MV-4-11 (cell line): ENCODE data around the gene ZAP70.
"Not testable (repeated sequence)": the region's sequence is repeated elsewhere in the genome, so short reads cannot be mapped to it uniquely, and the experiment has no call there.

Experiments
- DNase-seq: peaks from one replicate; lab custom pipeline; 2025; lab: John Stamatoyannopoulos, UW

The ZAP70 gene

DNA sequence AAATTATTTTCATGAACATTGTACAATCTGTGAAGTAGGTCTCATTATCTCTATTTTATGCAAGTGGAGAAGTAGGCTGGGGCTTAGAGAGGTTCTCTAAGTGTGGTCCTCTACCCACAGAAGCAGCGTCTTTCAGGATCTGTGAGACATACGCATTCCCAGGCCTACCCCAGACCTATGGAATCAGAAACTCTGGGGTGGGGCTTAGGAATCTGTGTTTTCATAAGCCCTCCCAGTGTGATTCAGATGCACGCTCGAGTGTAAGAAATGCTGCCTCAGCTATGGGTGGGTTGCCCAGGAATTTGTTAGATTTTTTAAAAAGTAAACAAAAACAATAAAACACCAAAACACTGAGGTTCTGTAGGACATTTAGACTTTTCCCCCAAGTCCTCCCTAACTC, 14.8 kb upstream of the ZAP70 start:
- no peak for DNase-seq

DNA sequence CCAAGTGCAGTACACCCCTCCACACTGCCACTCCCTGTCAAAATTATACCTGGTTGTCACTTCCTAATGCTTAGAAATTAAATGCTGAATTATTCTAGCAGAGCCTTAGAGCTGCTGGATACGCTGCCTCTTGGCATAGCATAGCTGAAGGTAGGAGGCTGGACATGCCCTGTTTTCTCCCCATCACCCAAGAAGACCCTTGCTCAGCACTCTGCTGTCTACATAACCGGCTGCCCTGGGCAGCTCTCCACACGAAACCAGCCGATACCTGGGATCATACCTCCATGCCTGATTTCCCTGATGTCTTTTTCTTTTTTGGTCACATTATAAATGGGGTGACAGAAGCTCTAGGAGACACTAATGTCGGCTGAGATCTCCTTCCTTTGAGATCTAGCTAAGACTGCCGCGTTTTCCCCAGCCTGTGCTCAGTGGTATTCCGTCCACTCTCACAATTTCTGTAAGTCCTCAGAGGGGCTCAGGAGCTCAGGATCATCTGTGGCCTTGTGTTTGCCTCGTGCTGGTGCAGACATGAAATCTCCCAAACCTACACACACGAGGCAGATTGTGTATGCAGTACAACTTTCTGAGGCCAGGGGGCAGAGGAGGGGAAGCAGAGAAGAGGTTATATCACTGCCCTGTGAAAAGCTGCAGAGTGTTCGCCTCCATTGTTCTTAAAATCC, 13.5 kb upstream of the ZAP70 start:
- peak; percentile 80 for DNase-seq

DNA sequence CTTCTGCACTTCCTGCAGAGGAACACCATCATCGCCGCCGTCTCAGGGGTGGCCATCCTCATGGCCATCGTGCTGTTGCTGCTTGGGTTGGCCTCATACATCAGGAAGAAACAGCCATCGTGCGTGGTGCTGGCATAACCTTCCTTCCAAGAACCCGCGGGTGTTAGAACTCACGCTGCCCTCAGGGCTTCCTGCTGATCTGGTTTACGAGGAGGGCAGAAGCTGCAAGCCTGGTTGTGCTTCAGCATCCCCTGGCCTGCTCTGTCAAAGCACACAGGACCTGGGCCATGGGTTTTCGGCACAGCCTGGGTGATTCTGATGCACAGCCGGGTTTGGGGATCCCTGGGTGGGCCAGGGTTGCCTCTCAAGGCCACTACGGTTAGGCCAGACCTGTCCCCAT, 12.2 kb upstream of the ZAP70 start:
- DNase-seq, result no peak

DNA sequence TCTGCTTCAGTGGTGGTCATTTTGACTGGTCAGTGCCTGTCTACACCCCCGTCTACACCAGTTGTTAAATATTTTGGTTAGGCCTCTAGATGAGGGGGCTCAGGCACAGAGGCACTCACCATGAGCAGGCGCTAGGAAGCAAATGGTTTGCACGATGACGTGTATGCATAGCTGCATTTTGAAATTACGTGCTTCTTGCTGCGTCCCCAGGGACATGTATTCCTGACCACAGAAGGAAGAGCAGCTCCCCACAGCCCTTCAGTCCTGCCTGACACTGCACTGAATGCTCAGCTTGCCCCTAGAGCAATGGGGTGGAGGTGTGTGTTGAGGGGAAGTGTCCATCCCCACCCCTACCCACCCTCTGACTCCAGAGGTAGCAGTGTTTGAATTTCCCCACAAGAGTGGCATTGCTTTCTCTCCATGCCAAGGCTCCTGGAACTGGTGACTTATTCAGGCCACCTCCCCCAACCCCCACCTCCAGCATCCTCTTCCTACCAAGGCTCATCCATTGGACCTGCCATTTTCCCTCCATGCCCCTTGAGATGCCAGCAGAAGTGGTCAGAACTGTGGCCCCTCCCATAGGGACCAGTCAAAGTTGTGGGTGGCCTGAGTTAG, 11.4 kb upstream of the ZAP70 start:
- DNase-seq, result peak; percentile 18

DNA sequence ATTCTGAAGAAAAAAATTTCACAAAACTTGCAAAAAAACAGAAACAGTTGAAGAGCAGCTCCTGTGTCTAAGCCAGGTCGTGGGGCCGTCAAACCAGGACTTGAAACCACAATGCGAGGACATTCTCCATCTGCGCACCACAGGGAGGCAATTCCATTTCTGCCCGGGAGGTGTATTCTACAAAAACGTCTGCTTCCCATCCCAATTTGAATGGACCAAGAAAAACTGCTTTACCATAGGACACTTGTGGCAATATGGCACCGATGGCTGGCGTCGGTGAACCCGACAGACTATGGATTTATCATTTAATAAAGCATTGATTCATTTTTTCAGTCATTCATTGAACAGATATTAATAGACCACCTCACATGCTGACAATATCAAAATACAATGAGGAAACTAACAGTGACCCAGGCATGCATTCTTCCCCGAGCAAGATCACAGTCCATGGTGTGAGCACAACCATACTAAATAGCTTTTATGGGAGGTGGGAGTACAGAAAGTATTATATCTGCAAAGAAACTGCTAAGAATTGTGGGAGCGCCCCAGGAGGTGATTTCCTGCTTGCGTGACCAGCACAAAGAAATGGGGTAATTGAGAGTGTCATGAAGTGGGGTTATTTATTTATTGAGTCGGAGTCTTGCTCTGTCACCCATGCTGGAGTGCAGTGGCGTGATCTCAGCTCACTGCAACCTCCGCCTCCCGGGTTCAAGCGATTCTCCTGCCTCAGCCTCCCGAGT, 10.5 kb upstream of the ZAP70 start:
- no peak for DNase-seq

DNA sequence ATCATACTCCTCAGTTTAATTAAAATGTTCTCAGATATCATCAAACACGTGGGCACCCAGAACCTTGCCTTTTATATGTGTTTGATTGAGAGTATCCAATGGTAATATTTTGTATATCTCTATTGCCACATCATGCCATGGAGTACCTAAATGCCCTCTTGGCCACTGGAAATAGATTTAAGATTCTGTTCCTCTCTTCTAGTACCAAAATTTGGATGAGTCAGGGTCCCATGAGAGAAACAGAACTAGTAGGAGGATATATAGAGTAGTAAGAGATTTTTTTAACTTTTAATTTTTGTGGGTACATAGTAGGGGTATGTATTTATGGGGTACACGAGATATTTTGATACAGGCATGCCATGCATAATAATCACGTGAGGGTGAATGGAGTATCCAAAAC, 9.6 kb upstream of the ZAP70 start:
- peak; percentile 26 for DNase-seq

DNA sequence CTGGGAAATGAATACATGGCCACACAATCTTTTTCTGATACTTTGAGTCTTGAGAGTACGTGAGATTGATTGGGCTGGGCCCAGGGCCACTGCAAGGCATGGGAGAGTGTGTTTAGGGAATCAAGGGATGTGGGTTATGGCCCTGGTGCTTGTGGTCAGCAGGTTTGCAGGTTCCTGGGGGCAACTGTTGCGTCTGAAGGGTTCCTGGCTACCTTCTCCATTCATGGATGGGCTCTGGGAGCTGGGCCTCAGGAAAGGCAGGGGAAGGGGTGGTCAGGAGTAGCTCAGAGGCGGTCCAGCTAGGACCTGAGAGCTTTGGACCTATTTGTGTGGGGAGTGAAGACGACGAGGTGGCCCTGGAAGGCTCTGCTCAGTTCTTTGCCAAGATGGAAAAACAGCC, 8.4 kb upstream of the ZAP70 start:
- DNase-seq, result no peak

DNA sequence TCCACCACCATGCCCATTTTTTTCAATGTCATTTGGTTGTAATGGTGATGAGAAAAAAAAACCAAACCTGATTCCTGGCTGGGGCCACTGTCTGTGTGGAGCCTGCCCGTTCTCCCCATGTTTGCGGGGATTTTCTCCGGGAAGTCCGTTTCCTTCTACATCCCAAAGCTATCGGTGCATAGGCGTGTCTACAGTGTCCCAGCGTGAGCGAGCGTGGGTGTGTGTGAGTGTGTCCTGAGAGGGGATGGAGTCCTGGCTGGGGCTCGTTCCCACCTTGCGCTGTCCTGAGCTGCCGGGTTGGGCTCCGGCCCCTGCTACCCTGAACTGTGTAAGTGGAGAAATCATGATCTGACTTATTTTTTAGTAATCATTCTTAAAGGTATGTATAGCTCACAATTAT, 7.3 kb upstream of the ZAP70 start:
- DNase-seq, result no peak

DNA sequence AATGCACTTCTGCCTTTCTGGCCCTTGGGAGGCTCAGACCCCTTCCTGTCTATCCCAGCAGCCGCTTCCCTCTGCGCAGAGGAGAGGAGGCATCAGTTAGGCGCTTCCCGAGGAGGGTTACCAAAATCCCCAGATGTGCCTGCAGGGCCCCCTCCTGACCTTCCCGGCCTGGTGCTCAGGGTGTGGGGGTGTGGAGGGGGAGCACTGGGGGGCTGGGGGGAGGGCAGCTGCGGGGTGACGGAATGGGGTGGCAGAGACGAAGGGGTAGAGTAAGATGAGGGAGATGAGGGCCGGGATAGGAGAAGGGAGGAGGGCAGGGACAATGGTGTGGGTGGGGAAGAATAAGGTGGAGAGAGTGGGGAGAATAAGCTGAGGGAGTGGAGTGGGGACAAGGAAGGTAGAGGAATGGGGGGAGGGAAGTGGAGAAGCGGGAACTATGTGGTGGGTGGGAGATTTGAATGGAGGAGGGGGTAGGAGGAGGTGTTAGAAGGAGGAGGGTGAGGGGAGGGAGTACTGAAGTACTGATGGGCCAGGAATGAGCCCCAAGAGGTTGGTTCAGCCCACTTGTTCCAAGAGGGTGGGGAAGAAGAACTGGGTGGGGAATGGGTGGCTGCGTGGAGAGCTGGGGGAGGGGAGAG, 6.5 kb upstream of the ZAP70 start:
- DNase-seq, result no peak

DNA sequence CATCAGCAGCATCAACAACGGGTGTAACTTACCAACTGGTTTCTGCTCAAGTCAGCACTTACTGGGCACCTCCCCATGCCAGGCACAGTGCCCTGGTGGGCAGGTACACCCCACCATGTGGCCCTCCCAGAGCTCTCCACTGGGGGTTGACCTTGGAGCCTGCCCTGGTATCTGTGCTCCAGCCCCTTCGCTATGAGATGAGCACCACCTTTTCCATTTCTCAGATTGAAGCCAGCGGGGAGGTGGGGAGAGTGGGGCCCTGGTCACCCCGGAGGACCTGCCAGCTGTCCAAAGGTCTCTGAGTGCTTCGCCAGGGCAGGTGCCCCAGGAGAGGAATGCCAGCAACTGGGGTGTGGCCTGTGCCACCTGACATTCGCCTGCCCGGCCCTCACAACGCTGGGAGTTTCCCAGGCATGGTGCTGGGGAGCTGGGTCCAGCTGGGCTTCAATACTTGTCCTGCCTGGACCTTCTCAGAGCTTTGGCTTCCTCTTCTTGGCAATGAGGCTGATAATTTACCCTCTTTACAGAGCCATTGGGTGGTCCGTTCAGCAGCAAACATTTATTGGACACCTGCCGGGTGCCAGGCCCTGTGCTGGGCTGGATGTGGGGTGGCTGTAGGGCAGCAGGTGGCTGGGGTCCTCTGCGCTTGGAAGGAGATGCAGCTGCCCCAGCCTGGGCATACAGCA, 5.9 kb upstream of the ZAP70 start:
- DNase-seq, result no peak

DNA sequence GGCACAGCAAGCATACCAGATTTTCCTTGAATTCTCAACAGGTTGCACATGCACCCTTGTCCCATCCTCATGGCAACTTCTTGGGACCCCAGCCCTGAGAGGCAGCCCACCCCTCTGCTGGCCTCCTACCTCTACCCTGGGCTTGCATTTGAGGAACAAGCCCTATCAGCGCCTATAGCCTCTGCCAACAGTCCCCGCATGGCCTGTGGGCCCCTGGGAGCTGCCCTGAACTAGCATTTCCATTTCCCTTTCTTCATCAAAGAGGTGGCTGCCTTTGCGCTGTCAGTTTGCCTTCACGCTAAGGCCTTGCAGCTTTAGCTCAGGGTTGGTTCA, 5.4 kb upstream of the ZAP70 start:
- DNase-seq, result peak; percentile 33

DNA sequence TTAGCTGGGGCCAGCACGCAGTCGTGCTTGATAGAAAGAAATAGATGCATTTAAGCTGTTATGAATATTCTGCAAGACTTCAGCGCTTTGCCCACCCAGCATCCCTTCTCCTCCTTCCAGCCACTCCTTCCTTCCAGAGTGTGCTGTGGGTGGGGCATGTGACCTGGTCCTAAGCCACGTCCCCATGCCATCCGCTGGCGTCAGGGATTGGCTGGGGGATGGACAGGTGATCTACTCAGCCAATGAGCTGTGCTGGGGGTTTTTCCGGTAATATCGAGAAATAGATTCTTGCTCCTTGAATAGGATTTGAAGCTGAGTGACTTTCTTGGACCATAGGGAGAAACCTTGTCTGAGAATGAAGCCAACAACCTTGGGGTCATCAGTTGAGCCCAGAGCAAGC, 4.8 kb upstream of the ZAP70 start:
- DNase-seq, result no peak

DNA sequence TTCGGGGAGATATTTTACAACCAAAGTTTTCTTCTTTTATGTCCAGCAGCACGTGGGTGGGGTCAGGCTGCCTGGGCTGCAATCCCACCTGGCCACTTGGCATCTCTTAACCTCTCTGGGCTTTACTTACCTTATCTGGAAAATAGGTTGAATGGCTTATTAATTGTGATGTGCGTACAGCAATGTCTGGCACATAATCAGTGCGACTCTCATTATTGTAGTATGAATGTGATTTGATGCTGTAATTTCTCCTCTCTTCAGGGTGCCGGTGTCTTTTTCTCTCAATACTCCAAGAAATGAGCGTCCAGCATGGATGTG, 2.0 kb upstream of the ZAP70 start:
- DNase-seq, result no peak

DNA sequence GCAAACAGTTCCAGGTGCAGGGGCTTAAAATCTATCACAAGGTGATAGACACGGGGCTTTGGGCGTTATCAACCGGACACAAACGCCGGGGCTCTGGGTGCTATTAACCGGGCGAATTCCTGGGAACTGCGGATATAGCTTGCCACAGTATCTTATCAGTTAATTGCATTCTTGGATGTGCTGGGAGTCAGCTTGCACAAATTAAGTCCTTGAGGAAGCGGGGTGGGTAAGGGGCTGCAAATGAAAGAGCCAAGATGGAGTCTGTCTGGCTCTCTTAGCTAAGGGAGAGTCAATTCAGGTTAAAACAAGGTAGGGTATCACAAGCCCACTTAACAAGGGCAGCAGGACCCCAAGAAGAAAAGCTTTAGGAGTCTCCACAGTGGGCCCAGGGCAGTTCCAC, 1.2 kb upstream of the ZAP70 start:
- DNase-seq, result not testable (repeated sequence)

DNA sequence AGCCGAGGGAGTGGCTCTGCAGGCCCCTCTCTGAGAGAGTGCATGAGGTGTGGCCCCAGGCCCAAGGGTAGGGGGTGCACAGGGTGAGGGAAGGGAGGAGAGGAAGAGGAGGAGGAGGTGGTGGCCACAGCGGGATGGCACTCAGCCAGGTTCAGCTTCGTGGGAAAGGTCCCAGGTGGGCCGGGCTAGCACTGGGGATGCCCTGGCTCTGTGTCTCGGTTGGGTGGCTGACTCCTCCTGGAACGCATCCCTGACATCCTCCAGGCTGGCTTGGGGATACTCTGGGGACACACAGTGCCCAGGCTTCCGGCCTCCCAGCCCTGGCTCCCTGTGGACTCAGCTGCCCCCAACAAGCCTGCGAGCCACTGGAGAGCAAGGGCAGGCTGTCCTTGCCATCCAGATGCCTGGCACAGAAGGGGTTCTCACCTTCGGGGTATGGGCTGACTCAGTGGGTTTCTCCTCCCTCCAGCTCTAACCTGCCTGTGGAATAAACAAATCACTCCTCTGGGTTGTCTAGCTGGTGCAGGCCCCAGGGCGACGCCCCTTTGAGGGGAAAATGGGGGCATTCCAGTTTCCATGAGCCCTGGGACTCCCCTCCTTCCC, 582 bp upstream of the ZAP70 start:
- DNase-seq, result no peak

DNA sequence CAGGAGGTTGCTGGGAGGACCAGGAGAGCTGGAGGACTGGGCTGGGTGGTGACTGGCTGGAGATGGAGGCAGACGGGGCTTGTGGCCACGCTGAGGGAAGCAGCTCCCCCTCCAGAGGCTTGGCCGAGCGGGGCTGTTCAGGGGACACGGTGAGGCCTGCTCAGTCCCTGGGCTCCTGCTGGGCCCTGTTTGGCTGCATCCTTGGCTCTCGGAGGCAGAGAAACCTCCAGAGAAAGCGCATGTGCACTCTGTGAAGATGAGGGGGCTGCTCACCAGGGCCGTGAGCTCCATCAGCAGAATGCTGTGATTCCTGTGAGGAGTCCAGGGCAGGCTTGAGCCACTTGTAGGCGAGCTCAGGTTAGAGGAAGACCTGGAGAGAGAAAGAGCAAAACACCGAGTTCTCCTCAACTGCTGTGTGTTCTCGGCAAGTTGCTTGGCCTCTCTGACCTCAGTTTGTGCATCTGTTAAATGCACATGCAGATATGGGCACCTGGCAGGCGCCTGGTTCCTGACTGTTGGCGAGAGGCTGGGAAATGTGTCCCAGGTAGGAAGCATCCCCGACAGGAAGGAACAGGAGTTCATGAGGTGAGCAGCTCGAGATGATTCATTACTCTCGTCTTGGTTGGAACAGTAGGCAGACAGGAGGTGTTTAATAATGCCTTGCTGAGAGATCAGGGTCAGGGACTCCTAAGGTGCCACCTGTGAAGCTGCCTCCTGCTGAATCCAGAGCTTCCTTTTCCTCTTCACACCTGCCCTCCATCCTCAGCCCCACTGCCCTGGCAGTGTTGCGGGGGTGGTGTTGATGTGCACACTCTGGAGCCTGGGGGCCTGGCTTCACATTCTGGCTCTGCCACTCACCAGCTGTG, 941 bp downstream of the ZAP70 start:
- no peak for DNase-seq

DNA sequence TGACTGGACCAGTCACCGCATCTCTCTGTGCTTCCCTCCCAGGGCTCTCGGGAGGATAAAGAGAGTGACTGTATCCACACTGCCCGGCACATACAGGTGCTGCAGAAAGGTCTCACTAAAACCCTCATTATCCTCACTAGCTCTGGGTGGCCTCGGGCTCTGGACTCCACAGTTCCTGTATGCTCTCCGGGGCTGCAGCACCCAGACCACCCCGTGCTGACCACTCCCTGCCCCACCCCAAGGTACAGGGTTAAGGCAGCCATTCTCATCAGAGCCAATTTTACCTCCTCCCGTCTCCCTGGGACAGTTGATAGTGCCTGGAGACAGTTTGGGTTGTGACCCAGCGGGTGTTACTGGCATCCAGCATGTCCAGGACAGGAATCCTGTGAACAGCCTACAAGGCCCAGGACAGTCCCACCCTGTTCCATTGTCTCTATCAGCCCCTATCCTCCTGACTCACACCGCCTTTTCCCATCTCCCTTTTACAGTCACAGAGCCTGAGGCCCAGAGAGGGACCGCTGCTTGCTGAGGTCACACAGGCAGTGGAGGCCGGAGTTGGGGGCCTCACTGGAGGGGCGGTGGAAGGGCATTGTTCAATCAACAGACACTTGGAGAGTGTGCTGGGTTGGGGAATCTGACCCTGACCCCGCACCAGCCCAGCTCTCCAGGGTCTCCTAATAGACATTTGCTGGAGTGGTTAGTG, 1.7 kb downstream of the ZAP70 start:
- no peak for DNase-seq

DNA sequence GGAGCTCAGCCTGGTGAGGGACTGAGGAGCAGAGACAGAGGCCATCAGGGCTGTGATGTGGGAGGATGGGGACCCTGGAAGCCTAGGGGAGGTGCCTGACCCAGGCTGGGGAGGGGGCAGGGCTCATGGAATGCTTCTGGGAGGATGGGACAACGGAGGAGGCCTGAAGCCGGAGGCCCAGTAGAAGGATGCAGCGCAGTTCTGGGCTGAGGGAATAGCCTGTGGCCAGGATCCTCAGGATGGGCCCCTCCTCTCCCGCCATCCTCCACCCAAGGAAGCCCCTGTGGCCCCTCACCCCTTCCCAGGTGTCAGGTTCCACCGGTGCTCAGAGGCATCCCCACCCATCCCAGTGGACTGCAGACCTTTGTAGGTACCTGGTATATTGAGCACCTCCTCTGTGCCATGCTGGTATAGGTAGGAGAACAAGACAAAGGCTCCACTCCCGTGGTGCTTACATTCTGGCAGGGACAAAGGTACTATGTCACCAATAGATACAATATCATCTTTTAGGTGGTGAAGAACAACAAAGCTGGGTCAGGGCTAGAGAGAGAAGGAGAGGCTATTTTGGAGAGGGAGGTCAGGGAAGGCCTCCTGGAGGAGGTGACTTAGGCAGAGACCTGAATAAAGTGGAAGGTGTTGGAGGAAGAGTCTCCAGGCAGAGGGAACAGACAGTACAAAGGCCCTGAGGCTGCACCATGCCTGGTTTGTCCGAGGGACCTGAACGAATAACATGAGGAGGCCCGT, 2.7 kb downstream of the ZAP70 start:
- no peak for DNase-seq

DNA sequence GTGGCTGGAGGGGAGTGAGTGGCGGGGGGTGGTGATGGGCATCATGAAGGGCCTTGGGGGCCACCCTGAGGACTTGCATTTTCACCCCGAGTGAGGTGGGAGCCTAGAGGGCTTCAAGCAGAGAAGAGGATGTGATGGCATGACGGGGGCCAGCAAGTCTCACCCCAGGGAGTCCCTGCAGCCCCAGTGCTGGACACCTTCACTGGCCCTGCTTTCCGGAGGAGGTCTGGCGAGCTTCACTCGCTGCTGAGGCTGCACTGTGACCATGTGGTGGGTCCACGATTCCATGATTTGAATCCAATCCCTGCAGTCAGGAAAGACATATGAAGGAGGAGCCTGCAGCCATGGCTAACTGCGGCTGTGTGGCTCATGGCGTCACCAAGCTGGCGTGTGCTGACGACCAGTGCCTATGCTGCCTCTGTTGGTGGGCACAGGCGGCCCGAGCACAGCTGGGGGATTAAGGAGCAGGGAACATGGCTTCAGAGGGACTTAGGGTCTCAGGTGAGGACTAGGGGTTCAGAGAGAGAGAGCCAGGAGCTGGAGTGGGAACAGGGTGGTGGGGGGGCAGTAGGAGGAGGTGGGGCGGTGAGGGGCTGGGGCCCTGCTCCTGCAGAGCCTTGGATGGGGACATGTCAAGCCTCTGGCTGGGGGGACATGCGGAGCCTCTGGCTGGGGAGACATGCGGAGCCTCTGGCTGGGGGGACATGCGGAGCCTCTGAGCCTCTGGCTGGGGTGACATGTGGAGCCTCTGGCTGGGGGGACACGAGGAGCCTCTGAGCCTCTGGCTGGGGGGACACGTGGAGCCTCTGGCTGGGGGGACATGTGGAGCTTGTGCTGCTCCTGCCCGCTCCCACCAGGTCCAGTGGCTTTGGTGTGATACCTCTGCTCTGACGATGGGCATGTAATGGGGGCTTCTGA, 3.6 kb downstream of the ZAP70 start:
- no peak for DNase-seq
